Testis (tissue), 2 donors: ENCODE results near the gene SSBP2.

Experiments
- CTCF ChIP-seq, 3 experiments: fragments of 450-650 bp in 2 of 3; fragments of 200-600 bp in 1 of 3; sonication (generic) in 1 of 3; IDR thresholded peaks; one replicate each; pipeline ENCODE4 v1.5.1; 2016 to 2019; ENCODE audit warnings: antibody characterized with exemption in 3 of 3, mild to moderate bottlenecking in 2 of 3, moderate library complexity in 1 of 3
- POLR2A ChIP-seq: fragments of 450-650 bp; IDR thresholded peaks from one replicate; pipeline ENCODE4 v1.6.1; 2017; ENCODE audit warnings: antibody characterized with exemption, mild to moderate bottlenecking, moderate library complexity

GRCh38 chr5:81547001-81547400, 203.9 kb downstream of the SSBP2 start:
- TF ChIP-seq CTCF (IDR thresholded peaks at IDR 0.05) (no peak), POLR2A (no peak)
